Measurements from ENCODE around the gene TBX4.
A peak's percentile ranks its signal among the peaks of the same experiment; 100 is the strongest.
"Not testable (repeated sequence)": the region's sequence is repeated elsewhere in the genome, so short reads cannot be mapped to it uniquely, and the experiment has no call there.

Gene TBX4

GRCh38 chr17:61413661-61414126 is 38.5 kb upstream of the TBX4 start:
- DNase-seq, result no peak

- DNase-seq, result no peak
These were observed 37.9 kb upstream of the TBX4 start for GRCh38 chr17:61414141-61414935.

- no peak for DNase-seq
These were observed 37.3 kb upstream of the TBX4 start for GRCh38 chr17:61414936-61415251.

GRCh38 chr17:61415374-61416210 is 36.6 kb upstream of the TBX4 start:
- no peak for DNase-seq

GRCh38 chr17:61416211-61416539 is 36.0 kb upstream of the TBX4 start:
- no peak for DNase-seq

GRCh38 chr17:61416540-61417363 is 35.5 kb upstream of the TBX4 start:
- DNase-seq, result peak; percentile 57

- no peak for DNase-seq
These were observed 33.8 kb upstream of the TBX4 start for GRCh38 chr17:61418449-61418848.

GRCh38 chr17:61419496-61420046 is 32.7 kb upstream of the TBX4 start:
- DNase-seq, result no peak

- DNase-seq, result no peak
These were observed 32.2 kb upstream of the TBX4 start for GRCh38 chr17:61420052-61420451.

GRCh38 chr17:61420745-61421398 is 31.4 kb upstream of the TBX4 start:
- DNase-seq, result no peak

GRCh38 chr17:61421460-61421859 is 30.8 kb upstream of the TBX4 start:
- no peak for DNase-seq

GRCh38 chr17:61422116-61422799 is 30.0 kb upstream of the TBX4 start:
- no peak for DNase-seq

GRCh38 chr17:61422869-61423268 is 29.4 kb upstream of the TBX4 start:
- DNase-seq, result no peak

GRCh38 chr17:61423967-61424649 is 28.1 kb upstream of the TBX4 start:
- DNase-seq, result no peak

GRCh38 chr17:61425682-61426481 is 26.3 kb upstream of the TBX4 start:
- DNase-seq, result no peak

- DNase-seq, result no peak
These were observed 25.5 kb upstream of the TBX4 start for GRCh38 chr17:61426482-61427304.

- DNase-seq, result no peak
These were observed 24.7 kb upstream of the TBX4 start for GRCh38 chr17:61427567-61427966.

GRCh38 chr17:61429274-61429673 is 22.9 kb upstream of the TBX4 start:
- DNase-seq, result no peak

GRCh38 chr17:61429831-61430230 is 22.4 kb upstream of the TBX4 start:
- DNase-seq, result not testable (repeated sequence)
